Measurements from ENCODE around the gene HOOK2.

Gene HOOK2

GRCh38 chr19:12754465-12755196 lies 20.7 kb downstream of the HOOK2 start:
- TF ChIP-seq CTCF (IDR thresholded peaks at IDR 0.05; ENCODE audit: low read depth, low read length) = no peak
- DNase-seq (ENCODE audit: extremely low read depth, low read depth) = no peak

- no peak for TF ChIP-seq CTCF (IDR thresholded peaks at IDR 0.05; ENCODE audit: low read depth, low read length)
- DNase-seq (ENCODE audit: extremely low read depth, low read depth) = no peak
Measured at GRCh38 chr19:12752056-12752781, 23.1 kb downstream of the HOOK2 start.

- no peak for DNase-seq (ENCODE audit: extremely low read depth, low read depth)
- no peak for TF ChIP-seq CTCF (IDR thresholded peaks at IDR 0.05; ENCODE audit: low read depth, low read length)
Measured at GRCh38 chr19:12751635-12752034, 23.7 kb downstream of the HOOK2 start, which contains the start of gene BEST2. BEST2 (plus strand) TSS chr19:12751791; CDS start chr19:12752593, 802 bp downstream.

- TF ChIP-seq CTCF (IDR thresholded peaks at IDR 0.05; ENCODE audit: low read depth, low read length) = no peak
- no peak for DNase-seq (ENCODE audit: extremely low read depth, low read depth)
Measured at GRCh38 chr19:12750851-12751250, 24.5 kb downstream of the HOOK2 start.

- no peak for DNase-seq (ENCODE audit: extremely low read depth, low read depth)
- TF ChIP-seq CTCF (IDR thresholded peaks at IDR 0.05; ENCODE audit: low read depth, low read length) = no peak
Measured at GRCh38 chr19:12749938-12750521, 25.3 kb downstream of the HOOK2 start.

GRCh38 chr19:12748489-12748888 lies 26.9 kb downstream of the HOOK2 start:
- no peak for TF ChIP-seq CTCF (IDR thresholded peaks at IDR 0.05; ENCODE audit: low read depth, low read length)
- DNase-seq (ENCODE audit: extremely low read depth, low read depth) = no peak

Measured in AG09319 (cell line).